HFF-Myc (cell line): ENCODE results near the gene BANK1.

Source experiments
- DNase-seq: peaks from one replicate; pipeline ENCODE4 v3.0.0-alpha.2; 2011; ENCODE audit warnings: low read depth; ENCODE audit errors: extremely low read depth
- H3K4me3 ChIP-seq: replicated peaks from 2 replicates; pipeline ENCODE4 v1.5.1; 2011; ENCODE audit warnings: low read depth, mild to moderate bottlenecking, control low read depth, low read length
- TF ChIP-seq, protein P1 (sequence below): IDR thresholded peaks from 2 replicates; pipeline ENCODE4 v1.5.1; 2012; ENCODE audit warnings: mild to moderate bottlenecking, low read depth, low read length, control low read depth; ENCODE audit errors: missing control alignments

Gene BANK1

DNA sequence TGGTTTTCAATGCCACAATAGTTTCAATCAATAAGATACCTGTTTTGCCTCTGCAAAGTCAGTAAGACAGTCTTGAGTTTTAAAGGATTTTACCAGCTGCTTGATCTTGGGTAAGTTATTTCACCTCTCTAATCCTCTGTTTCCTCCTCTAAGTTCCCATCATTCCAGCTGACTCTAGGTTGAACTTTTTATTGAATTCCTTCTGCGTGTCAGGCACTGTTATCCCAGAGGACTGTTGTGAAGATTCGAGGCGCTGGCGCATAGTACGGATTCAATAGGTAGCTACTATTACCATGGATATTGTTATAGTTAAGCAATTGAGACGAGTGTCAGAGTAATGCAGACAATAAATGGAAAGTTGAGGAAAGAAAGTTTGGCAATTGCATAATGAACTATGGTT lies 179.4 kb downstream of the BANK1 start:
- TF ChIP-seq, protein P1, sequence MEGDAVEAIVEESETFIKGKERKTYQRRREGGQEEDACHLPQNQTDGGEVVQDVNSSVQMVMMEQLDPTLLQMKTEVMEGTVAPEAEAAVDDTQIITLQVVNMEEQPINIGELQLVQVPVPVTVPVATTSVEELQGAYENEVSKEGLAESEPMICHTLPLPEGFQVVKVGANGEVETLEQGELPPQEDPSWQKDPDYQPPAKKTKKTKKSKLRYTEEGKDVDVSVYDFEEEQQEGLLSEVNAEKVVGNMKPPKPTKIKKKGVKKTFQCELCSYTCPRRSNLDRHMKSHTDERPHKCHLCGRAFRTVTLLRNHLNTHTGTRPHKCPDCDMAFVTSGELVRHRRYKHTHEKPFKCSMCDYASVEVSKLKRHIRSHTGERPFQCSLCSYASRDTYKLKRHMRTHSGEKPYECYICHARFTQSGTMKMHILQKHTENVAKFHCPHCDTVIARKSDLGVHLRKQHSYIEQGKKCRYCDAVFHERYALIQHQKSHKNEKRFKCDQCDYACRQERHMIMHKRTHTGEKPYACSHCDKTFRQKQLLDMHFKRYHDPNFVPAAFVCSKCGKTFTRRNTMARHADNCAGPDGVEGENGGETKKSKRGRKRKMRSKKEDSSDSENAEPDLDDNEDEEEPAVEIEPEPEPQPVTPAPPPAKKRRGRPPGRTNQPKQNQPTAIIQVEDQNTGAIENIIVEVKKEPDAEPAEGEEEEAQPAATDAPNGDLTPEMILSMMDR, result no peak
- no peak overlapping the region for H3K4me3 ChIP-seq
- no peak for DNase-seq

DNA sequence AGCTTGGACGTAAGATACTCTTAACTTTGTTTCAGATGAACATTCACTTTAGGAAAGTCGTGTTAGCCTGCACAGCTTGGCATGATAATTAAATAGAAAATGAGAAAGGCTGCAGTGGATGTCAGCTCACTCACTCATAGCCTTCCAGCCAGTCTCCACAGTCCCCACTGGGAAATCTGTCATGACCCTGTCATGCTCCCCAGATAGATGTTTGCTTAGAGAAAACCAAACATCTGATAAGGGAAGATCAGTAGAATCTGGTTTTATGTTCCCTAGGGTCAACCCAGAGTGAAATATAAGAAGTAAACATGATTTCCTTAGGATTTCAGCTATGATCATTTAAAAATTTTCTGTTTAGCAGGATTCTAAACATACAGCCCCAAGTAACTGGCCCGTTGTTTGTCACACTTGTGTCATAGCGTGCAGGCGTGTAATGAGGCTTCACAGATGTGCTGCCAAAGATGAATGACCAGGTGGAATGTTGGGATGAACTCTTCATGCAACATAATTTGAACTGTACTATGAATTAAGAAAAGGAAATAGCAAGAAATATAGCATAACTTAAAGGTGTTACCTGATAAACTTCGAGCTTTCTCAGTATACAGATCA lies 180.1 kb downstream of the BANK1 start:
- TF ChIP-seq, protein P1, result no peak
- DNase-seq, result no peak
- no peak overlapping the region for H3K4me3 ChIP-seq

DNA sequence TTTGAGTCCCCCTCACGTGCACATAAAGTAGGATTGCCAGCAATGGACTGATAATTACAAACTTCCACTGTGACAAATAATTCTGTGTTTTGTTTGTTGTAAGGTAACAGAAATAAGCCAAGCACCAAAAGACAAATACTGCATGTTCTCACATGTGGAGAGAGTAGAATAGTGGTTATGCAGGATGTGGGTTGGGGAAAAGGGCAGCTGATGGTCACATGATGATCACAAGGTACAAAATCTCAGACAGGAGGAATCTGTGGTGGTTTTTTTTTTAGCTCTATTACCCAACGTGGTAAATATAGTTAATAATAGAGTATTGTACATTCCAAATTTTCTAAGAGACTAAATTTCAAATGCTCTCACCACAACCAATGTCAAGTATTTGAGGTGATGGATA lies 182.3 kb downstream of the BANK1 start:
- no peak for DNase-seq
- TF ChIP-seq, protein P1, result no peak
- H3K4me3 ChIP-seq, result no peak overlapping the region

DNA sequence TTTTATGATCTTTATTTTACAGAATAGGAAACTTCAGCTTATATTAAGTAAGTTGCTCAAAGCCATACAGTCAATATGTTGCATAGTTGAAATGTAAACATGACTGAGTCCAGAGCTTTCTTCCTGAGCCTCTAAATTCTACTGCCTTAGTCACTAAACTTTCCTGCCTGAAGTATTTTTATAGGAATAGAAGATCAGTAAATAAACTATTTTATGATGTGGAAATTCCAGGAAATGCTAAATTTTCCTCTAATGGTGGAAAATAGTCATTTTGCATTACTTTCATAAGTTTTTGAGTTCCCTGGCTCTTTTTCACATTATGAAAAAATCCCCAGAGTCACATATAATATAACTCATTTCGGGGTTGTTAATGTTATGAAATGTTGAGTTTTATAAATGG lies 182.8 kb downstream of the BANK1 start:
- DNase-seq, result no peak
- TF ChIP-seq, protein P1, result no peak
- no peak overlapping the region for H3K4me3 ChIP-seq

DNA sequence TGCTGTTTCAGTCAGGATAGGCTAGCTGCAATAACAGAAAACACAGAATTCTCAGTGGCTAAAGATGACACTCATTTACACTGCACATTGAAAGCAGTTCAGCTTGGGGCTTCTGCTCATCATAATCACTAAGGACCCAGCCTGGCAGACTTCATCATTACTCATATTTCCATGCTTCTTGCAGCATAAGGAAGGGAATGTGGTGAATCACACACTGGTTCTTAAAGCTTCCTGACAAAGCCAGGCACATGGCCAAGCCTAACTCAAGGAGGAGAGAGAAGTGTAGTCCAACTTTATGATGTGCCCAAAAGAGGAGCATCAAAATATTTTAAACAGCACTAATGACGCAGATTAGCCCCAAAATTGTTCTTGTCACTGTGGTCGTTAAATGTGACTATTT lies 186.5 kb downstream of the BANK1 start:
- DNase-seq, result peak; percentile 94
- TF ChIP-seq, protein P1, result no peak
- no peak overlapping the region for H3K4me3 ChIP-seq

DNA sequence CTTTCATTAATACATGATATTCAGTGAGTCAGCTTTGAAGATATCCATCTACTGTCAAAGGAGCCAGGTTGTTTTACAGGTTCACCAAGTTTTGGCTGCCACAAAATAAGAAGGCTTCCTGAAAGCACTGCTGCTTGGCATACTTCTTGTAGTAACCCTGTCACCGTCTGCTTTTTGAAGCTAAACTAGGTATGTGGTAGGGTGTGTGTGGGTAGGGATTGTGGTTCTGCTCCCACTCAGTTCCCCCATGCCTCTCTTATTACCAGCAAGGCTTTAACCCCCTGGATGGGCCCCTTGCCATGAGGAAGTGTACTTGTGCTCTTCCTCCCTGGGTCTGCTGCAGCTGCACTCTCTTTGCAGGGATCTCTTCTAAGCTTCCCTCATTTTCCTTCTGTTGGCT lies 191.2 kb downstream of the BANK1 start:
- DNase-seq, result no peak
- TF ChIP-seq, protein P1, result no peak
- H3K4me3 ChIP-seq, result no peak overlapping the region

DNA sequence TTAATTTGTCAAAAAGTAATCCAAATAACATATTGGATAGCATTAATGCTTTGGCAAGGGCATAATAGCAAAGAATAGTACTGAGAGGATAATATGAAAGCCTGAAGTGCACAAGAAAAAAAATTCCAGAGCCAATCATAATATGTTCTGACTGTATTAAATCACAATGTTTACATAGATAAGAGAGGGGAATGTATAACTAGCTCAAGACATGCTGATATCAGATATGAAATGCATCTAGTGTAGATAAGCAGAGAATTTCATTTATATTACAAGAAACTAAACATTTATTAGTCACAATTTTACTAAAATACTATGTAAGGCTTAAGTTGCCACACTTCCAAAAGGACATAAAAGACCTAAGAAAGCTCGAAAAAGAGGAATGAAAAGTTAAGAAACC lies 193.3 kb downstream of the BANK1 start:
- H3K4me3 ChIP-seq, result no peak overlapping the region
- TF ChIP-seq, protein P1, result no peak
- no peak for DNase-seq
